ENCODE measurements around the gene NEB.

DNA sequence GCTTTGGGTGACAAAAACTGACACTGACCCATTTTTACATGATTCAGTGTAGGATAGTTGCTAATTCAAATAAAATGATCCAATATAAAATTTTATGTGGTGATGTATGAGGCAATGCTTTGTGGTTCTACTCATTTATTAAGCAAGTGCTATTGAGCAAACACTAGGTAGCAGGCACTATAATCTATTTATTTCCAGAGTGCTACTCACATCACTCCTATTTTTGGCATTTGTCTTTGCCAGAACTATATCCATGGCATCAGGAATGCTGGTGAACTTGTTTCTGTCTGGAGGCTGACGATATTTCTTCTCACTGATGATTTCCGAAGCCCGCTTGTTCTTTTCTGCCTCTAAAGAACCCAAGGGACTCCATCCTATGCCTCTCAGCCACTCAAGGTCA lies 84.3 kb downstream of the NEB start:
- TF ChIP-seq, protein P1, sequence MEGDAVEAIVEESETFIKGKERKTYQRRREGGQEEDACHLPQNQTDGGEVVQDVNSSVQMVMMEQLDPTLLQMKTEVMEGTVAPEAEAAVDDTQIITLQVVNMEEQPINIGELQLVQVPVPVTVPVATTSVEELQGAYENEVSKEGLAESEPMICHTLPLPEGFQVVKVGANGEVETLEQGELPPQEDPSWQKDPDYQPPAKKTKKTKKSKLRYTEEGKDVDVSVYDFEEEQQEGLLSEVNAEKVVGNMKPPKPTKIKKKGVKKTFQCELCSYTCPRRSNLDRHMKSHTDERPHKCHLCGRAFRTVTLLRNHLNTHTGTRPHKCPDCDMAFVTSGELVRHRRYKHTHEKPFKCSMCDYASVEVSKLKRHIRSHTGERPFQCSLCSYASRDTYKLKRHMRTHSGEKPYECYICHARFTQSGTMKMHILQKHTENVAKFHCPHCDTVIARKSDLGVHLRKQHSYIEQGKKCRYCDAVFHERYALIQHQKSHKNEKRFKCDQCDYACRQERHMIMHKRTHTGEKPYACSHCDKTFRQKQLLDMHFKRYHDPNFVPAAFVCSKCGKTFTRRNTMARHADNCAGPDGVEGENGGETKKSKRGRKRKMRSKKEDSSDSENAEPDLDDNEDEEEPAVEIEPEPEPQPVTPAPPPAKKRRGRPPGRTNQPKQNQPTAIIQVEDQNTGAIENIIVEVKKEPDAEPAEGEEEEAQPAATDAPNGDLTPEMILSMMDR (IDR thresholded peaks at IDR 0.05; ENCODE audit: low read depth, low read length, poor library complexity, severe bottlenecking), result no peak
- no peak for TF ChIP-seq EZH2phosphoT487 (IDR thresholded peaks at IDR 0.05; ENCODE audit: borderline replicate concordance, low read length)
